ENCODE results near the gene DMRTC2. TPM values are rescaled to one million over a fixed set of nuclear protein-coding genes. Genes with fewer than 3 reads are reported as not detected.

Gene DMRTC2
- total and polyA plus RNA-seq, 7 donors = not detected

DNA sequence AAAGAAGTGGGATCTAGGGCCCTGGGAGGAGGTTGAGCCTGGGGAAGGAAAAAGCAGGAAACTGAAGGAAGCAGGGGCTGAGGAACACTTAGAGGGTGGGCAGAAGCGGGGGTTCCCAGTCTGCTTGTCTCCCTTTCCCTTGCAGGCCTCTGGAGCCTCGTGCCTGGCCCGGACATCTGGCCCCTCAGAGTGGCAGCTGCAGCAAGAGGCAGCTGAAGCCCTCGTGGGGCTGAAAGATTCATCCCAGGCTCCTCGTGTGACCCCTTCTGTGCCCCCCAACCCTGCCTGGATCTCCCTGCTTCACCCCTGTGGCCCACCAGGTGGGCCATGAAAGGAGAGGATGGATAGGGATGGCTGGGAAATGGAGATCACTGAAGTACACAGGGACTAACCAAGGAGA, 5.5 kb downstream of the DMRTC2 start:
- intact Hi-C loops (cut with DNase I) = no loop called here
- ATAC-seq (no peak), DNase-seq (no peak)
- WGBS, 3 donors = 34 to 41% (median 37%) methylated on average over 5 of the region's 5 CpGs
- Histone ChIP-seq H3K9me3 (no peaks in the 10 kb centered on the region), H3K4me3 (no peak overlapping the region), H3K4me1 (no peaks in the 10 kb centered on the region), H3K36me3 (ENCODE audit: insufficient read depth in 1 of 2, low read depth in 1 of 2) (no peaks in the 10 kb centered on the region), H3K27me3 (ENCODE audit: insufficient read depth in 3 of 3, low read length in 2 of 3) (peaks cover 0 to 5% (median 3%) of the 10 kb centered on the region in 3 donors), H3K27ac (no peak overlapping the region)
- TF ChIP-seq, protein P1, sequence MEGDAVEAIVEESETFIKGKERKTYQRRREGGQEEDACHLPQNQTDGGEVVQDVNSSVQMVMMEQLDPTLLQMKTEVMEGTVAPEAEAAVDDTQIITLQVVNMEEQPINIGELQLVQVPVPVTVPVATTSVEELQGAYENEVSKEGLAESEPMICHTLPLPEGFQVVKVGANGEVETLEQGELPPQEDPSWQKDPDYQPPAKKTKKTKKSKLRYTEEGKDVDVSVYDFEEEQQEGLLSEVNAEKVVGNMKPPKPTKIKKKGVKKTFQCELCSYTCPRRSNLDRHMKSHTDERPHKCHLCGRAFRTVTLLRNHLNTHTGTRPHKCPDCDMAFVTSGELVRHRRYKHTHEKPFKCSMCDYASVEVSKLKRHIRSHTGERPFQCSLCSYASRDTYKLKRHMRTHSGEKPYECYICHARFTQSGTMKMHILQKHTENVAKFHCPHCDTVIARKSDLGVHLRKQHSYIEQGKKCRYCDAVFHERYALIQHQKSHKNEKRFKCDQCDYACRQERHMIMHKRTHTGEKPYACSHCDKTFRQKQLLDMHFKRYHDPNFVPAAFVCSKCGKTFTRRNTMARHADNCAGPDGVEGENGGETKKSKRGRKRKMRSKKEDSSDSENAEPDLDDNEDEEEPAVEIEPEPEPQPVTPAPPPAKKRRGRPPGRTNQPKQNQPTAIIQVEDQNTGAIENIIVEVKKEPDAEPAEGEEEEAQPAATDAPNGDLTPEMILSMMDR (IDR thresholded peaks at IDR 0.05) = no peak

DNA sequence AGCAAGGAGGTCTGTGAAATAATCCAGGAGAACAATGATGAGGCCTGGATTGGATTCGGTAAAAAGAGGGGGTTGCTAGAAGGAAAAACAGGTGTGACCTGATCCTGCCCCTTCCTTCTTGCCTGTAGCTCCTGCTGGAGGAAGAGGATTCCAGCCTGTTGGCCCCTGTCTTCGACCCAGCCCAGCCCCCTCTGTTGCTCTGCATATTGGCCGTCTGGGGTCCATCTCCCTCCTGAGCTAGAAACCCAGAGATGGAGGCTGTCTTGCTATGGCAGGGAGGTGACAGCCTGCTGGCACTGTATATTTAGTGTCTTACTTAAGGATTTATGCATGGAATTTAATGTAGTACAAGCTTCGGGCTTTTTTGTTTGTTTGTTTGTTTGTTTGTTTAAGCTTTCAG, 6.6 kb downstream of the DMRTC2 start:
- 16 to 25% (median 19%) methylated on average over 4 of the region's 4 CpGs for WGBS, 3 donors
- intact Hi-C loops (cut with DNase I) = no loop called here
- no peak for DNase-seq
- Histone ChIP-seq H3K27ac (no peak overlapping the region), H3K4me3 (no peak overlapping the region), H3K4me1 (no peaks in the 10 kb centered on the region), H3K36me3 (ENCODE audit: insufficient read depth in 1 of 2, low read depth in 1 of 2) (no peaks in the 10 kb centered on the region), H3K27me3 (ENCODE audit: insufficient read depth in 3 of 3, low read length in 2 of 3) (peaks cover 0 to 7% (median 3%) of the 10 kb centered on the region in 3 donors), H3K9me3 (no peaks in the 10 kb centered on the region)
- no peak for ATAC-seq
- TF ChIP-seq, protein P1 (IDR thresholded peaks at IDR 0.05) = no peak

DNA sequence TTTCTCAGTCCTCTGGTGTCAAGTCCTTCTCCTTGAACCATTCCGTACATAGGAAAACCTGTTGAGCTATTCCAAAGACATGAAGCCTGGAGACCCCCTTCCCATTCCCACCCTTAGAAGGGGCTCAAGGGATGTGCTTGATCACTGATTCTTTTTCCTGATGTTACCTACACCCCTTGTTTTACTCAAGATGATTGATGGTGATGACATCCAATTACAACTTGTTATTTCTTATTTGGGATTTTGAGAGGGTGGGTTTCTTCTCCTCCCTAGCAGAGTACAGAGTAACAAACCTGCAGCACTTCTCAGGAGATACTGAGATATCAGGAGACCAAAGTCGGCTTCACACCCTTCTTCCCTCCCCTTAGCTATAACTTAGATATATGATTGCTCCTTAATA, 8.5 kb downstream of the DMRTC2 start:
- TF ChIP-seq, protein P1 (IDR thresholded peaks at IDR 0.05) = no peak
- H3K36me3 ChIP-seq (ENCODE audit: insufficient read depth in 1 of 2, low read depth in 1 of 2) = no peaks in the 10 kb centered on the region
- H3K27me3 ChIP-seq (ENCODE audit: insufficient read depth in 3 of 3, low read length in 2 of 3) = peaks cover 0 to 7% (median 3%) of the 10 kb centered on the region in 3 donors
- intact Hi-C loops (cut with DNase I) = no loop called here
- 29 to 90% (median 61%) methylated on average over 2 of the region's 2 CpGs for WGBS, 3 donors
- no peak for DNase-seq
- no peaks in the 10 kb centered on the region for H3K9me3 ChIP-seq
- no peak overlapping the region for H3K4me3 ChIP-seq
- no peaks in the 10 kb centered on the region for H3K4me1 ChIP-seq
- no peak overlapping the region for H3K27ac ChIP-seq
- ATAC-seq = no peak

DNA sequence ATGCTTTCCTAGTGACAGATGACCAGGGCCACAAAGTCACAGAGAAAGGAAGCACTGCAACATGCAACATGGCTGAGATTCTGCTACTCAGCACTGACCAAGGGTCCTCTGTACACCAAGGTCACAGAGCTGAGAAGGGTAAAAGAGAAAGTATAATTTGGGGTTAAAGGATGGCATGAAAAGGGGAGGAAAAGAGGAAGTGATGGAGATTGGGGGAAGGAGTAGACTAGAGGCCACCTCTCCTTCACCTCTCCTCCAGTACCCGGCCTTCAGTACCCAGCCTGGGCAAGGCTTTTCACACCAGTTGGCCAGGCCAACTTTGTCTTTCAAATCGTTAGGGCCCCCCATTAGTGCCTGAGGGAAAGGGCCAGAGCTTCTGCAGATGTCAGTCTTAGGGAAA, 8.9 kb downstream of the DMRTC2 start:
- WGBS, 3 donors = 45 to 54% (median 46%) methylated on average over 2 of the region's 2 CpGs
- Histone ChIP-seq H3K27ac (no peak overlapping the region), H3K36me3 (ENCODE audit: insufficient read depth in 1 of 2, low read depth in 1 of 2) (no peaks in the 10 kb centered on the region), H3K4me3 (no peak overlapping the region), H3K9me3 (no peaks in the 10 kb centered on the region), H3K4me1 (no peaks in the 10 kb centered on the region), H3K27me3 (ENCODE audit: insufficient read depth in 3 of 3, low read length in 2 of 3) (peaks cover 0 to 7% (median 3%) of the 10 kb centered on the region in 3 donors)
- no peak for ATAC-seq
- DNase-seq = no peak
- intact Hi-C loops (cut with DNase I) = no loop called here
- TF ChIP-seq, protein P1 (IDR thresholded peaks at IDR 0.05) = no peak

DNA sequence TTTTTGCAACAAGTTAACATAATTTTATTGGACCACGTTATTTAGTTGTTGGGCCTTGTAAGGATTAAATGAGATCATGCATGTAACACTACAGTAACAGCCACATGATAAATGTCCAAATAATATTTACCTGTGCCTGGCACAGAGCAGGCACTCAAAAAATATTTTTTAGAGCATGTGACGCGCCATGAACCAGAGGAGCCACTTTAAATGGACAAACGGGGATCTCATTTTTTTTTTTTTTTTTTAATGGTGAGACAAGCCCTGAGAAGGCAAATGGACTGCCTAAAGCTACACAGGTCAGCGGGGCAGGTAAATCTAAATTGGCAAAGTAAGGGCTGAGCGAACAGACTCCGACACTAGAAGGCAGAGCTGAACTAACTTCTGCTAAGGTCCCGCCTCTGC, 14.4 kb downstream of the DMRTC2 start:
- H3K27ac ChIP-seq = peak overlapping the region; percentile 93
- H3K27me3 ChIP-seq (ENCODE audit: insufficient read depth in 3 of 3, low read length in 2 of 3) = peaks cover 0 to 3% (median 0%) of the 10 kb centered on the region in 3 donors
- 1 to 6% (median 6%) methylated on average over 8 of the region's 8 CpGs for WGBS, 3 donors
- H3K36me3 ChIP-seq (ENCODE audit: insufficient read depth in 1 of 2, low read depth in 1 of 2) = peaks cover 9 to 36% of the 10 kb centered on the region in 2 donors
- TF ChIP-seq, protein P1 (IDR thresholded peaks at IDR 0.05) = no peak
- peaks cover 19% of the 10 kb centered on the region for H3K4me1 ChIP-seq
- DNase-seq (no peak), ATAC-seq (no peak)
- intact Hi-C loops (cut with DNase I) = no loop called here
- H3K4me3 ChIP-seq = peak overlapping the region; percentile 94
- H3K9me3 ChIP-seq = no peaks in the 10 kb centered on the region
